Mammary epithelial cell (primary cell): ENCODE results near the gene PTGES2.

Source experiments
- EZH2 ChIP-seq: IDR thresholded peaks from 2 replicates; pipeline ENCODE4 v1.6.1; 2012; ENCODE audit warnings: low read length, inconsistent platforms, borderline replicate concordance
- TF ChIP-seq, protein P1 (sequence below), 2 donors: IDR thresholded peaks in 1 of 2; conservative IDR thresholded peaks in 1 of 2; 2 replicates each; pipeline ENCODE4 v1.5.1; 2011 to 2012; ENCODE audit warnings: inconsistent platforms in 2 of 2, low read length in 2 of 2, mild to moderate bottlenecking in 2 of 2, control low read depth in 1 of 2, low read depth in 1 of 2; ENCODE audit not compliant: insufficient read depth in 1 of 2; ENCODE audit errors: extremely low read depth in 1 of 2

DNA sequence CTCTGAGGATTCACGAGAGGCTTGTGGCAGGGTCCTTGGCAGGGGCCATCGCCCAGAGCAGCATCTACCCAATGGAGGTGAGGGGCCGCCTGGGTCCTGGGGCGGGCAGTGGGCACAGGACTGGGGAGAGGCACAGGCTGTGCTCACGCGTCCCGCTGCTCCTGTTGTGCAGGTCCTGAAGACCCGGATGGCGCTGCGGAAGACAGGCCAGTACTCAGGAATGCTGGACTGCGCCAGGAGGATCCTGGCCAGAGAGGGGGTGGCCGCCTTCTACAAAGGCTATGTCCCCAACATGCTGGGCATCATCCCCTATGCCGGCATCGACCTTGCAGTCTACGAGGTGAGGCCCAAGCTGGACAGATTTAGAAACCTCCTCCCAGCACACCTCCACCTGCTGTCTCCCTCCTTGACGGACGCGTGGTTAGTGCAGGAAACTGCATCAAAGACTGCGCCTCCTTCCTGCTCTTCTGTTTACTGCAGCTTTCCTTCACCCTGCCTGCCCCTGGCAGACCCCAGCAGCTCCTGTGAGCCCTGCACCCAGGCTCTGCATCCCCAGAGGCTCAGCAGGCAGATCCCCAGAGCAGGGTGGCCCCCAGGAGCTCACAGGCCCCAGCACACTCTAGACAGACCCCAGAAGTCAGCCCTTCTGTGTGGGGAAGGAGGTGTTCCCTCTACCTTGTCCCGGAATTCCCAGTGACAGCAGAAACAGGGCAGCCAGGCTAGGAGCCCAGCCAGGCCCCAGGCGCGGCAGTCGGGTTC, 21.2 kb downstream of the PTGES2 start:
- TF ChIP-seq, protein P1, sequence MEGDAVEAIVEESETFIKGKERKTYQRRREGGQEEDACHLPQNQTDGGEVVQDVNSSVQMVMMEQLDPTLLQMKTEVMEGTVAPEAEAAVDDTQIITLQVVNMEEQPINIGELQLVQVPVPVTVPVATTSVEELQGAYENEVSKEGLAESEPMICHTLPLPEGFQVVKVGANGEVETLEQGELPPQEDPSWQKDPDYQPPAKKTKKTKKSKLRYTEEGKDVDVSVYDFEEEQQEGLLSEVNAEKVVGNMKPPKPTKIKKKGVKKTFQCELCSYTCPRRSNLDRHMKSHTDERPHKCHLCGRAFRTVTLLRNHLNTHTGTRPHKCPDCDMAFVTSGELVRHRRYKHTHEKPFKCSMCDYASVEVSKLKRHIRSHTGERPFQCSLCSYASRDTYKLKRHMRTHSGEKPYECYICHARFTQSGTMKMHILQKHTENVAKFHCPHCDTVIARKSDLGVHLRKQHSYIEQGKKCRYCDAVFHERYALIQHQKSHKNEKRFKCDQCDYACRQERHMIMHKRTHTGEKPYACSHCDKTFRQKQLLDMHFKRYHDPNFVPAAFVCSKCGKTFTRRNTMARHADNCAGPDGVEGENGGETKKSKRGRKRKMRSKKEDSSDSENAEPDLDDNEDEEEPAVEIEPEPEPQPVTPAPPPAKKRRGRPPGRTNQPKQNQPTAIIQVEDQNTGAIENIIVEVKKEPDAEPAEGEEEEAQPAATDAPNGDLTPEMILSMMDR (conservative IDR thresholded peaks at IDR 0.05 in 1 of 2, IDR thresholded peaks at IDR 0.05 in 1 of 2; ENCODE audit: extremely low read depth in 1 of 2, insufficient read depth in 1 of 2, low read depth in 1 of 2, low read length in 2 of 2) = no peak
- TF ChIP-seq EZH2 = no peak
